Suprapubic skin (tissue), 4 donors: ENCODE data around the gene ARPC2. TPM values are rescaled to one million over a fixed set of nuclear protein-coding genes. Genes with fewer than 3 reads are reported as not detected.
A peak's percentile ranks its signal among the peaks of the same experiment; 100 is the strongest.
"Not testable (repeated sequence)": the region's sequence is repeated elsewhere in the genome, so short reads cannot be mapped to it uniquely, and the experiment has no call there.

Experiments used
- DNase-seq, 2 donors: peaks; one replicate each; pipeline ENCODE4 v3.0.0-alpha.2; 2019; ENCODE audit warnings: low spot score in 2 of 2
- H3K27ac ChIP-seq: fragments of 200-600 bp; sonication (generic); one replicate; pipeline ENCODE4 v1.5.1; 2019
- H3K27me3 ChIP-seq: fragments of 200-600 bp; sonication (generic); one replicate; pipeline ENCODE4 v1.5.1; 2019
- H3K36me3 ChIP-seq: fragments of 200-600 bp; sonication (generic); one replicate; pipeline ENCODE4 v1.5.1; 2019
- H3K4me1 ChIP-seq: fragments of 200-600 bp; sonication (generic); one replicate; pipeline ENCODE4 v1.5.1; 2019
- H3K4me3 ChIP-seq: fragments of 200-600 bp; sonication (generic); one replicate; pipeline ENCODE4 v1.5.1; 2019; ENCODE audit warnings: mild to moderate bottlenecking
- H3K9me3 ChIP-seq: fragments of 200-600 bp; sonication (generic); one replicate; pipeline ENCODE4 v1.5.1; 2019
- EP300 ChIP-seq: sonication (generic); formaldehyde crosslinking; IDR thresholded peaks from one replicate; pipeline ENCODE4 v1.6.1; 2017; ENCODE audit warnings: antibody characterized with exemption
- POLR2A ChIP-seq, 2 donors: fragments of 450-650 bp; IDR thresholded peaks; one replicate each; pipeline ENCODE4 v1.6.1; 2017; ENCODE audit warnings: antibody characterized with exemption in 2 of 2, mild to moderate bottlenecking in 2 of 2, moderate library complexity in 2 of 2
- POLR2AphosphoS5 ChIP-seq, 3 donors: sonication (generic); formaldehyde crosslinking; IDR thresholded peaks; one replicate each; pipeline ENCODE4 v1.6.1; 2017; ENCODE audit warnings: antibody characterized with exemption in 3 of 3
- WGBS: methylation state at CpG from one replicate; pipeline ENCODE4 v1.1.5; 2018; 5-methylcytosine and 5-hydroxymethylcytosine counted together
- total RNA-seq, 4 donors: library from RNA; depleted of rRNA; stranded (reverse); fragments of >200 nt; gene quantifications; one replicate each; pipeline ENCODE4 v1.1.0, GENCODE V29; 2016
- TF ChIP-seq, protein P1 (sequence below), 2 donors: fragments of 200-600 bp in 1 of 2; fragments of 450-650 bp in 1 of 2; sonication (generic) in 1 of 2; IDR thresholded peaks; one replicate each; pipeline ENCODE4 v1.5.1; 2016 to 2019; ENCODE audit warnings: antibody characterized with exemption in 2 of 2, mild to moderate bottlenecking in 1 of 2, moderate library complexity in 1 of 2

Gene ARPC2
- 100 to 1,000 TPM; 267 to 384 (median 275) TPM for total RNA-seq

DNA sequence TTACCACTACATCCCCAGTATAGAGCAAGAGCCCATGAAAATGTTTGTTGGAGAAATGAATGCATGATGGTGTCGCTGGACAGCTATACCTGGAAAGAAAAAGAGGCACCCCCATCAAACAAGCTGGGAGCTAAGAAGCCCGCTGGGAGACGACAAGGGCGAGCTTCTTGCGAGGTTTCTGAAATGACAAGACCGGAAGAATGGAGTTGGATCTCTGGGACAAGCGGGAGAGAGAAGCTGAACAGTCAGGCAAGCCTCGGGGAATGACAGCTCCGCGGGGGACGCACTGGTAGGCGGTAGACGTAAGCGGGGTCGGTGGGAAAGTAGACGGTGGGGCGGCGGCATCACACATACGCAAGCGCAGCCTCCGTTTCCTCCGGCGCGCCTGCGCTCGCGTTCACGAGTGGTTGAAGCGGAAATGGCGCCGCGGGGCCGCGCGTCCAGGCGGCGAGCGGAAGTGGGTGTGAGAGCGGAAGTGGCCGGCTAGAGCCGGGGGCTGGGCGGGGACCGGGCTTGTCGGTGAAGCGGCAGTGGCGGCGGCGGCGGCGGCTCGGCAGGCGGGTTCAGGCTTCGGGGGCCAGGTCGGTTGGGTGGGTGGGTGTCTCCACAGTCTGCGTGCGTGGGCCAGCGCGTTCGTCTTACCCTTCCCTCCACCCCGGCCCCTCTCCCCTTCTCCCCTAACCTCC is at the start of gene ARPC2:
ARPC2 (plus strand) TSS at position 516 of the 686 bp plus-strand sequence. CDS start 282 bp downstream, outside the sequence.
- DNase-seq = peak; percentile 96 to 97
- H3K4me1 ChIP-seq = peaks cover 43% of the 10 kb centered on the region
- under 1% methylated on average over 51 of the region's 60 CpGs for WGBS
- H3K9me3 ChIP-seq = no peaks in the 10 kb centered on the region
- H3K27me3 ChIP-seq = no peaks in the 10 kb centered on the region
- peak within 1 kb of the TSS; percentile 98 for H3K4me3 ChIP-seq
- peak; percentile 70 to 86 for TF ChIP-seq POLR2A (IDR thresholded peaks at IDR 0.05)
- TF ChIP-seq, protein P1, sequence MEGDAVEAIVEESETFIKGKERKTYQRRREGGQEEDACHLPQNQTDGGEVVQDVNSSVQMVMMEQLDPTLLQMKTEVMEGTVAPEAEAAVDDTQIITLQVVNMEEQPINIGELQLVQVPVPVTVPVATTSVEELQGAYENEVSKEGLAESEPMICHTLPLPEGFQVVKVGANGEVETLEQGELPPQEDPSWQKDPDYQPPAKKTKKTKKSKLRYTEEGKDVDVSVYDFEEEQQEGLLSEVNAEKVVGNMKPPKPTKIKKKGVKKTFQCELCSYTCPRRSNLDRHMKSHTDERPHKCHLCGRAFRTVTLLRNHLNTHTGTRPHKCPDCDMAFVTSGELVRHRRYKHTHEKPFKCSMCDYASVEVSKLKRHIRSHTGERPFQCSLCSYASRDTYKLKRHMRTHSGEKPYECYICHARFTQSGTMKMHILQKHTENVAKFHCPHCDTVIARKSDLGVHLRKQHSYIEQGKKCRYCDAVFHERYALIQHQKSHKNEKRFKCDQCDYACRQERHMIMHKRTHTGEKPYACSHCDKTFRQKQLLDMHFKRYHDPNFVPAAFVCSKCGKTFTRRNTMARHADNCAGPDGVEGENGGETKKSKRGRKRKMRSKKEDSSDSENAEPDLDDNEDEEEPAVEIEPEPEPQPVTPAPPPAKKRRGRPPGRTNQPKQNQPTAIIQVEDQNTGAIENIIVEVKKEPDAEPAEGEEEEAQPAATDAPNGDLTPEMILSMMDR (IDR thresholded peaks at IDR 0.05) = no peak
- peak; percentile 43 to 89 (median 84) for TF ChIP-seq POLR2AphosphoS5 (IDR thresholded peaks at IDR 0.05)
- H3K27ac ChIP-seq = peak within 1 kb of the TSS; percentile 98
- H3K36me3 ChIP-seq = no peaks in the 10 kb centered on the region

DNA sequence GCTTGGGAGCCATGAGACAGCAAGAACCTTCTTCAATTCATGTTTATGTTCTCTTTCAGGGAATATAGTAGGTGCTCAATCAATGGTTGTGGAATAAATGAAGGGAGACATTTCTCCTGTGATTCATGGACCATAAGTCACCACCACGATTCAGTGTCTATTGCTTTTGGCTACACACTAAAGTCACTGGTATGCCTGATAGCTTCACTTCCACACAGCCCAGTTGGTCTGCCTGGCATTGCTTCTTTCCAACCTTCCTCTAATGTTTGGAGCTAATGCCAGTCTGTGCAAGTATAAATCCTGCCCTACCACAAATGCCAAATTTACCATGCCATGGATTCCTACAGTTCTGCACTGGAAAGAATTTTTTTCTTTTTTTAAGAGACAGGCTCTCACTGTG is 49.0 kb upstream of the ARPC2 start:
- TF ChIP-seq, protein P1 (IDR thresholded peaks at IDR 0.05) = no peak
- TF ChIP-seq POLR2AphosphoS5 (IDR thresholded peaks at IDR 0.05) (no peak), POLR2A (IDR thresholded peaks at IDR 0.05) (no peak), EP300 (no peak)

DNA sequence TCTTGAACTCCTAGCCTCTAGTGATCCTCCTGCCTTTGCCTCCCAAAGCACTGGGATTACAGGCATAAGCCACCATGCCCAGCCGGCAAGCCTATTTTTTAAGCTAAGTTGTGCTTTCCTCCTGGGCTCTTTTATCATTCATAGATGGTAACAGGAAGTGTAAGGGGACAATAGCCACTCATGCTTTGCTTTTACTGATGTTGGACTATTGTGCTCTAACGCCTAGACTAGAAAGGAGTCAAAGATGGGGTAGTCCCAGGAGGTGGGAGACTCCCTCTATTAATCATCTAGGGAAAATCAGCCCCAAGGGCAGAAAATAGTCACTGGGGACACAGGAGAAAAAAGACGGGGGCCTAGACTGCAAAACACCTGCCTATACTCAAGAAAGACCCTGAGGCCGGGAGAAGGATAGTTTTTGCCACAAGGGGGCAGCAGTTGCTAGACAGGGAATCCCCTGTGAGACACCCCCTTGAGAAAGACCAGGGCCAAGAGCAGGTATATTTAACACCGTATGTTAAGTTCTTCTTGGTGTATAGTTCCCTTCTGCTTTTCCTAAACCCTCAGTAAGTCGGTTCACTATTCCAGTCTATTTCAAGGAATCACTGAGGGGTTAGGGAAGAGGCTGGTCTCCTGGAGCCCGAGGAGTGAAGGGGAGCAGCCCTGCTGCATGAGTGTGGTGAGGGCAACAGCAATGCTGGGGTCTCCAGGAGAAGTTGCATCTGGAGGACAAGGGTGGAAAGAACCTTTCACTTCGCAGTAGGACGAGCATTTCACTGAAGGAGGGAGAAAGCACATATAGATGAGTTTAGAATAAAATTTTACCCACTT is 48.1 kb upstream of the ARPC2 start:
- Histone ChIP-seq H3K36me3 (no peaks in the 10 kb centered on the region), H3K27me3 (peaks cover 3% of the 10 kb centered on the region), H3K27ac (no peak overlapping the region), H3K9me3 (no peaks in the 10 kb centered on the region), H3K4me1 (peaks cover 7% of the 10 kb centered on the region), H3K4me3 (no peak overlapping the region)
- 56% methylated on average over 9 of the region's 9 CpGs for WGBS
- DNase-seq = no peak
- TF ChIP-seq, protein P1 (IDR thresholded peaks at IDR 0.05) = peak in 1 of 2 donors; percentile 59
- TF ChIP-seq EP300 (no peak), POLR2AphosphoS5 (IDR thresholded peaks at IDR 0.05) (no peak)

More for the DNA sequence above, 49.0 kb upstream of the ARPC2 start:
- Histone ChIP-seq H3K9me3 (no peaks in the 10 kb centered on the region), H3K27ac (no peak overlapping the region), H3K36me3 (no peaks in the 10 kb centered on the region), H3K27me3 (peaks cover 2% of the 10 kb centered on the region), H3K4me3 (no peak overlapping the region), H3K4me1 (peaks cover 7% of the 10 kb centered on the region)
- DNase-seq = no peak
- WGBS = 54% methylated on average over 1 of the region's 1 CpG

DNA sequence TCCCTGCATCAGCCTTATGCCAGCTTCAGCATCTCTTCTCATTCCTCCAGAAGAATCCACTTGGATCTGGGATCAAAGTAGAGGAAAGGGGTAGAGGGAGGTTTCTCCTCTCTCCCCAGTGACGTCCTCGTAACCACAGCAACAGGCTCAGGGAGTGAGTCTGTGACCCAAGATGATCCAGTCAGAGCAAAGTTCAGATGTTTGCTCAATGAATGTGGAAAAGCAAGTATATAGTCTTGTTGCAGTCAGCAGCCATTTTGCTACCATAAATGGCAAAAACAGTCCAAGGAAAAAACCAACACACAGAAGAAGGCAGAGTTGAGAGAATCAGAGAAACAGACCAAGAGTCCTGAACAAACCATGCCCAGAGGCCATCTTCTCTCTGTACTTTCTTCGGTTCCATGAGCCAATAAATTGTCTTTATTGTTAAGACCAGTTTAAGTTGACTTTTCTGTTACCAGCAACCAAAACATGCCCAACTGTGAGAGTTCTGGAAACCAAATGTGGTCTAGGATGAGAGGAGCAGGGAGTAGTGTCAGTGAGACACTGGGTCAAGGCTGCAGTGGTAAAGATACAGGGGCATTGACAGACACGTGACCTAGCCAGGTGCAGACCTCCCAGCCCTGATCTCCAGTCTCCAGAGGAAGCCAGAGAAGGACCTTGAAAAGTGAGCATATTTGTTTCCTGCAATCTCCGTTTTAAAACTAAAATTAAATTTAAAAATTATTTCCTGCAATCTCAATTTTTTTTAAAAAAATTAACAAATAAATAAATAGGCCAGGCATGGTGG is 47.0 kb upstream of the ARPC2 start:
- TF ChIP-seq EP300 (no peak), POLR2A (IDR thresholded peaks at IDR 0.05) (no peak), POLR2AphosphoS5 (IDR thresholded peaks at IDR 0.05) (no peak)
- TF ChIP-seq, protein P1 (IDR thresholded peaks at IDR 0.05) = no peak
- Histone ChIP-seq H3K27me3 (peaks cover 3% of the 10 kb centered on the region), H3K4me1 (peaks cover 7% of the 10 kb centered on the region), H3K9me3 (no peaks in the 10 kb centered on the region), H3K36me3 (no peaks in the 10 kb centered on the region), H3K27ac (no peak overlapping the region), H3K4me3 (no peak overlapping the region)
- WGBS = 71% methylated on average over 5 of the region's 5 CpGs
- DNase-seq = no peak

DNA sequence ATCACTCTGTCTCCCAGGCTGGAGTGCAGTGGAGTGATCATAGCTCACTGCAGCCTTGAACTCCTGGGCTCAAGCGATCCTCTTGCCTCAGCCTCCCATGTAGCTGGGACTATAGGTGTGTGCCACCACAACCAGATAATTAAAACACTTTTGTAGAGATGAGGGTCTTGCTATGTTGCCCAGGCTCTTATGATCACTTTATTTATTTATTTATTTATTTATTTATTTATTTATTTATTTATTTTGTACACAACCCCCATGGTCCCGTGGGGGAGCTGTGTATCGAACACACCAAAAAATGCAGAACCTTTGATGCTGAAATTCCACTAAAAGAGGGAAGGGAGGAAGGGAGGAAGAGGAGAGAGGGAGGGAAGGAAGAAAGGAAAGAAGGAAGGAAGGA is 45.2 kb upstream of the ARPC2 start:
- H3K9me3 ChIP-seq, H3K36me3 ChIP-seq, H3K4me3 ChIP-seq, H3K27me3 ChIP-seq, H3K4me1 ChIP-seq, H3K27ac ChIP-seq, DNase-seq: not testable (repeated sequence)
- WGBS = 86% methylated on average over 3 of the region's 3 CpGs
